Skin of body (tissue), 2 donors: ENCODE results near the gene TRPM3. TPM values are rescaled to one million over a fixed set of nuclear protein-coding genes. Genes with fewer than 3 reads are reported as not detected.

ENCODE experiments used
- DNase-seq: peaks from one replicate; lab custom pipeline; 2025; lab: John Stamatoyannopoulos, UW
- total RNA-seq: library from RNA; depleted of rRNA; stranded (reverse); fragments of >200 nt; gene quantifications from one replicate; pipeline ENCODE4 v1.2.3, GENCODE V29; 2014

TRPM3 gene
- total RNA-seq, 1 donor from 2014 or later = 2.3 TPM

- DNase-seq = no peak
These were observed 534.9 kb downstream of the TRPM3 start for GRCh38 chr9:70586476-70586875.

GRCh38 chr9:70581955-70582350, 539.5 kb downstream of the TRPM3 start:
- DNase-seq = no peak

- DNase-seq = no peak
These were observed 540.0 kb downstream of the TRPM3 start for GRCh38 chr9:70581214-70581954.

- no peak for DNase-seq
These were observed 540.7 kb downstream of the TRPM3 start for GRCh38 chr9:70580606-70581195.

- no peak for DNase-seq
These were observed 541.7 kb downstream of the TRPM3 start for GRCh38 chr9:70579686-70580085.

- no peak for DNase-seq
These were observed 542.7 kb downstream of the TRPM3 start for GRCh38 chr9:70578720-70579119.

- no peak for DNase-seq
These were observed 543.8 kb downstream of the TRPM3 start for GRCh38 chr9:70577671-70578070.

- DNase-seq = no peak
These were observed 545.3 kb downstream of the TRPM3 start for GRCh38 chr9:70576116-70576515.

- DNase-seq = no peak
These were observed 547.1 kb downstream of the TRPM3 start for GRCh38 chr9:70574151-70574837.

GRCh38 chr9:70573308-70573707, 548.1 kb downstream of the TRPM3 start:
- no peak for DNase-seq

GRCh38 chr9:70571258-70571657, 550.2 kb downstream of the TRPM3 start:
- no peak for DNase-seq

- no peak for DNase-seq
These were observed 551.6 kb downstream of the TRPM3 start for GRCh38 chr9:70569791-70570190.

GRCh38 chr9:70569070-70569772, 552.2 kb downstream of the TRPM3 start:
- DNase-seq = peak; percentile 67

GRCh38 chr9:70567511-70567910, 553.9 kb downstream of the TRPM3 start:
- DNase-seq = no peak

GRCh38 chr9:70566751-70567150, 554.7 kb downstream of the TRPM3 start:
- no peak for DNase-seq

- DNase-seq = no peak
These were observed 555.4 kb downstream of the TRPM3 start for GRCh38 chr9:70566066-70566465.

GRCh38 chr9:70564468-70565335, 556.7 kb downstream of the TRPM3 start:
- DNase-seq = no peak

- no peak for DNase-seq
These were observed 557.8 kb downstream of the TRPM3 start for GRCh38 chr9:70563431-70564204.

GRCh38 chr9:70563010-70563409, 558.4 kb downstream of the TRPM3 start:
- DNase-seq = no peak

- no peak for DNase-seq
These were observed 559.5 kb downstream of the TRPM3 start for GRCh38 chr9:70561786-70562395.
